ENCODE measurements around the gene TRIL. TPM values are rescaled to one million over a fixed set of nuclear protein-coding genes. Genes with fewer than 3 reads are reported as not detected.

Gene TRIL
- total RNA-seq, 1 experiment from 2014 or later, result not detected

DNA sequence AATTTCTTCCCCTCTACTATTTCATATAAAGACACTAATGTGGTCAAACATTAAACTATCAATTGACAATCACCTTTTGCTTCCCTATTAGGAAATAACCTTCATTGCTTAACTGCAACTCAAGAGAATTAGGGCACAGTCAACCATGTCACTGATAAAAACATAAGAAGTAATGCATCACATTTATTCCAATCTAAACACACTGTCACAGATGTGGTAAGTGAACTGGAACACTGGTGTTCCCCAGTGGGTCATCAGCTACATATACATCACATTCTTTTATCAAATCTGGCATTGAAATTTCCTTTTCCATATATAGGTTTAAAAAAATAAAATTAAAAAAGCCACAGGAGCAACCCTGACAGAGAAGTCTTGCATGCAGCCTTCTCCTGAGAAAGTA lies 3.7 kb downstream of the TRIL start:
- Histone ChIP-seq H3K79me2 (ENCODE audit: low read depth) (no peaks in the 10 kb centered on the region), H3K36me3 (ENCODE audit: low read depth) (no peaks in the 10 kb centered on the region), H4K20me1 (ENCODE audit: insufficient read depth) (no peaks in the 10 kb centered on the region), H2AFZ (no peak overlapping the region), H3K27me3 (ENCODE audit: insufficient read depth, low read depth) (0 out of 2 replicates have a peak, but pooled peaks cover 6% of the 10 kb centered on the region), H3K4me2 (no peak overlapping the region), H3K9me3 (ENCODE audit: insufficient read depth, low read depth) (peaks cover 5% of the 10 kb centered on the region; the same call in 1 of the 2 replicates), H3K27ac (no peak overlapping the region), H3K4me1 (replicated peaks; ENCODE audit: insufficient read depth) (no peaks in the 10 kb centered on the region), H3K4me3 (no peak overlapping the region), H3F3A (ENCODE audit: insufficient read depth, low read depth) (no peaks in the 10 kb centered on the region), H3K9me2 (ENCODE audit: insufficient read depth) (no peaks in the 10 kb centered on the region)
- no peak for TF ChIP-seq EZH2 (IDR thresholded peaks at IDR 0.05; ENCODE audit: low read depth)
- TF ChIP-seq, protein P1, sequence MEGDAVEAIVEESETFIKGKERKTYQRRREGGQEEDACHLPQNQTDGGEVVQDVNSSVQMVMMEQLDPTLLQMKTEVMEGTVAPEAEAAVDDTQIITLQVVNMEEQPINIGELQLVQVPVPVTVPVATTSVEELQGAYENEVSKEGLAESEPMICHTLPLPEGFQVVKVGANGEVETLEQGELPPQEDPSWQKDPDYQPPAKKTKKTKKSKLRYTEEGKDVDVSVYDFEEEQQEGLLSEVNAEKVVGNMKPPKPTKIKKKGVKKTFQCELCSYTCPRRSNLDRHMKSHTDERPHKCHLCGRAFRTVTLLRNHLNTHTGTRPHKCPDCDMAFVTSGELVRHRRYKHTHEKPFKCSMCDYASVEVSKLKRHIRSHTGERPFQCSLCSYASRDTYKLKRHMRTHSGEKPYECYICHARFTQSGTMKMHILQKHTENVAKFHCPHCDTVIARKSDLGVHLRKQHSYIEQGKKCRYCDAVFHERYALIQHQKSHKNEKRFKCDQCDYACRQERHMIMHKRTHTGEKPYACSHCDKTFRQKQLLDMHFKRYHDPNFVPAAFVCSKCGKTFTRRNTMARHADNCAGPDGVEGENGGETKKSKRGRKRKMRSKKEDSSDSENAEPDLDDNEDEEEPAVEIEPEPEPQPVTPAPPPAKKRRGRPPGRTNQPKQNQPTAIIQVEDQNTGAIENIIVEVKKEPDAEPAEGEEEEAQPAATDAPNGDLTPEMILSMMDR (conservative IDR thresholded peaks at IDR 0.05), result no peak
- intact Hi-C loops (cut with micrococcal nuclease; ENCODE audit: unreplicated experiment), result no loop called here
- POLR2A ChIA-PET (ENCODE audit: unreplicated experiment), result no interaction called here
- CTCF ChIA-PET, result no interaction called here
- BruUV-seq (replicated peaks), result no TSS peak
- no peak for DNase-seq

DNA sequence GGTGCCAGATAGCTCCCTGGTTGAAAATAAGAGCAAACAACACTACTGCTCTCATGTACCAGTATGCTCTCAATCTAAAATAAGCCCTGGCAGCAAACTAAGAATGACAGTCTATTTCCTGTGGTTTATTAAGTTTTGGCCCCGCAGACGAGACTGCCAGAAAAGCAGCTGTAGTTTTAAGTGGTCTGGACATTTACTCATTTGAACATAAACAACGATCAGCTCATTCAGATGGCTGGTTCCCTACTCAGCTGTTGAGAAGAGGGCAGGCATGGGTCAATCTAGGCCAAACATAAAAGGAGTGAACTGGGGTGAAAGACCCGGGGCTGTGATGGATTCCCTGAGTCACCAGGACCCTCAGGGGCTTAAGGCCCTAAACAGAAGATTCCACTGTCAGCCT lies 4.5 kb downstream of the TRIL start:
- POLR2A ChIA-PET (ENCODE audit: unreplicated experiment), result no interaction called here
- H3K4me1 ChIP-seq (replicated peaks; ENCODE audit: insufficient read depth), result no peaks in the 10 kb centered on the region

DNA sequence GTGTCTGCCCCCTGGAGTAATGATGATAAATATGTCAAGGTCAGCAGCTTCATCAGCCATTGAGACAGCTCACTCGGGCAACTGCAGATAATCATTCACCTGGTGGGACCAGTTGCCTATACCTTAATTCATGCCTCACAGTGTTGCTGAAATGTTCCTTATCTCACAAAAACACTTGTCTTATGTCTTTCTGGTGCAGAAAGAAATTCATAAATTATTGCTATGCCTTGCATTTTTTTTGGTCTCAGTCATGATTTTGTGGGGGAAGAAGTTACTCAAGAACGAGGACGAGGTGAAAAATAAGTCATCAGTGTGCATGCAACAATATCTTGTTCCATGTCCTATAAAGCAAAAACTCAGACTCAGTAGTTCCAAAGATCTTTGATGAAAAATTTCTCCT lies 16.0 kb downstream of the TRIL start:
- no peak for TF ChIP-seq EZH2 (IDR thresholded peaks at IDR 0.05; ENCODE audit: low read depth)
- TF ChIP-seq, protein P1 (conservative IDR thresholded peaks at IDR 0.05), result no peak
- Histone ChIP-seq H4K20me1 (ENCODE audit: insufficient read depth) (no peaks in the 10 kb centered on the region), H3K79me2 (ENCODE audit: low read depth) (no peaks in the 10 kb centered on the region), H3K4me2 (no peak overlapping the region), H3K4me1 (replicated peaks; ENCODE audit: insufficient read depth) (no peaks in the 10 kb centered on the region), H3K27ac (no peak overlapping the region), H3K36me3 (ENCODE audit: low read depth) (no peaks in the 10 kb centered on the region), H3K4me3 (no peak overlapping the region), H2AFZ (no peak overlapping the region), H3K9me3 (ENCODE audit: insufficient read depth, low read depth) (no peaks in the 10 kb centered on the region), H3F3A (ENCODE audit: insufficient read depth, low read depth) (no peaks in the 10 kb centered on the region; the same call in 1 of the 2 replicates), H3K27me3 (ENCODE audit: insufficient read depth, low read depth) (no peaks in the 10 kb centered on the region), H3K9me2 (ENCODE audit: insufficient read depth) (0 out of 2 replicates have a peak, but pooled peaks cover 3% of the 10 kb centered on the region)
- intact Hi-C loops (cut with micrococcal nuclease; ENCODE audit: unreplicated experiment), result no loop called here
- CTCF ChIA-PET, result no interaction called here
- BruUV-seq (replicated peaks), result no TSS peak
- POLR2A ChIA-PET (ENCODE audit: unreplicated experiment), result no interaction called here
- no peak for DNase-seq

More for the DNA sequence above, 4.5 kb downstream of the TRIL start:
- H3K9me3 ChIP-seq (ENCODE audit: insufficient read depth, low read depth), result peaks cover 5% of the 10 kb centered on the region; the same call in 1 of the 2 replicates
- CTCF ChIA-PET, result no interaction called here
- no peaks in the 10 kb centered on the region for H3K79me2 ChIP-seq (ENCODE audit: low read depth)
- H3F3A ChIP-seq (ENCODE audit: insufficient read depth, low read depth), result no peaks in the 10 kb centered on the region
- no TSS peak for BruUV-seq (replicated peaks)
- H3K4me2 ChIP-seq, result no peak overlapping the region
- H2AFZ ChIP-seq, result no peak overlapping the region
- no peaks in the 10 kb centered on the region for H3K9me2 ChIP-seq (ENCODE audit: insufficient read depth)
- no peak overlapping the region for H3K27ac ChIP-seq
- TF ChIP-seq, protein P1 (conservative IDR thresholded peaks at IDR 0.05), result no peak
- TF ChIP-seq EZH2 (IDR thresholded peaks at IDR 0.05; ENCODE audit: low read depth), result no peak
- intact Hi-C loops (cut with micrococcal nuclease; ENCODE audit: unreplicated experiment), result no loop called here
- DNase-seq, result no peak
- no peaks in the 10 kb centered on the region for H4K20me1 ChIP-seq (ENCODE audit: insufficient read depth)
- no peaks in the 10 kb centered on the region for H3K36me3 ChIP-seq (ENCODE audit: low read depth)
- H3K4me3 ChIP-seq, result no peak overlapping the region
- 0 out of 2 replicates have a peak, but pooled peaks cover 6% of the 10 kb centered on the region for H3K27me3 ChIP-seq (ENCODE audit: insufficient read depth, low read depth)
